Cardiac muscle cell (in vitro differentiated cells and primary cell): ENCODE measurements around the gene IGF2R. TPM values are rescaled to one million over a fixed set of nuclear protein-coding genes. Genes with fewer than 3 reads are reported as not detected.
A peak's percentile ranks its signal among the peaks of the same experiment; 100 is the strongest.

Source experiments
- DNase-seq, 2 donors: peaks; one replicate each; pipeline versions ENCODE4 v3.0.0 to v3.0.0-alpha.2; 2010 to 2017; ENCODE audit warnings: low read depth in 1 of 2, low spot score in 1 of 2
- H3K27ac ChIP-seq: fragments of 200-600 bp; sonication (generic); 2 replicates; pipeline ENCODE4 v1.5.1; 2016
- H3K27me3 ChIP-seq: fragments of 200-600 bp; sonication (generic); 2 replicates; pipeline ENCODE4 v1.6.0; 2016; ENCODE audit warnings: control low read depth
- H3K36me3 ChIP-seq: fragments of 200-600 bp; sonication (generic); 2 replicates; pipeline ENCODE4 v1.5.1; 2016; ENCODE audit warnings: control low read depth
- H3K4me1 ChIP-seq: fragments of 200-600 bp; sonication (generic); 2 replicates; pipeline ENCODE4 v1.8.1; 2017; ENCODE audit warnings: low read depth, mild to moderate bottlenecking, mixed run types
- H3K4me3 ChIP-seq: fragments of 200-600 bp; sonication (generic); 2 replicates; pipeline ENCODE4 v1.5.1; 2016; ENCODE audit warnings: mild to moderate bottlenecking
- H3K9me3 ChIP-seq: fragments of 200-600 bp; sonication (generic); 2 replicates; pipeline ENCODE4 v1.5.1; 2017; ENCODE audit warnings: low read depth, mild to moderate bottlenecking, control low read depth
- polyA plus RNA-seq: library from polyadenylated mRNA; unstranded; fragments of >200 nt; fragmentation: Nextera tagmentation; extraction: Ambion mirVana; gene quantifications from 2 replicates; pipeline ENCODE4 v1.2.1, GENCODE V29; 2016
- total RNA-seq: library from RNA; depleted of rRNA; stranded (reverse); fragments of >200 nt; gene quantifications from 2 replicates; pipeline ENCODE4 v1.2.3, GENCODE V29; 2016
- TF ChIP-seq, protein P1 (sequence below): IDR thresholded peaks from 2 replicates; pipeline ENCODE4 v1.5.1; 2012; ENCODE audit warnings: low read depth, mild to moderate bottlenecking, low read length

The IGF2R gene
- total and polyA plus RNA-seq, 2 experiments from 2014 or later = 25.8 to 45.4 TPM

DNA sequence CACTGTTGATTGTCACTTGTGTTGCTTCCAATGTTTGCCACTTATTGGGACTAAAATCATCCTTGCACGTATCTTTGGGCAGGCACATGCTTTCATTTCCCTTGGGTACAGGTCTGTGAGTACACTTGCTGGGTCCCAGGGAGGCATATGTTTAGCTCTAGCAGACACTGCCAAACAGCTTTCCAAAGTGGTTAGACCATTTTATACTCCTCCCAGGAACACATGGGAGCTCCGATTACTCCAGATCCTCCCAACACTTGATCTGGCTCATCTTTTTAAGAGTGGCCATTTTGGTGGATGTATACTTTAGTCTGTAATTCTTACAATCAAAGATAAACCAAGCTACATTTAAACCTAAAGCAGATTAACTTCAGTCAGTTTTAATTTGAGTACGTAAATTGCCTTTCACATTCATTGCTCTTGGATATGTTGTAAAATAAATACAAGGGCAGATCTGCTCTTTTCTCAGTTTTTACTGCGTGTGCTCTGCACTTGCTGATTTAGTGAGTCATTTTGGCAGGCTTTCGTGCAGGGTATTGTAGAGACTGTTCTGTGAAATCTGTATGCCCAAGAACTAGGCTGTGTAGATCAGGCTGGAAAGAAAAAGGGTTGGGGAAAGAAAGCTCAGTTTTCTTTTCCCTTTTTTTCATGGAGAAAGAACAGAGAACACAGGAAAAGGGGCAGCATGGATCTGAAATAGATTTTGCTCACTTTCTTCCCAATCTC is 172.3 kb downstream of the IGF2R start:
- Histone ChIP-seq H3K9me3 (no peaks in the 10 kb centered on the region), H3K27me3 (no peaks in the 10 kb centered on the region), H3K4me3 (no peak overlapping the region), H3K36me3 (no peaks in the 10 kb centered on the region), H3K27ac (no peak overlapping the region), H3K4me1 (peaks cover 5% of the 10 kb centered on the region)
- TF ChIP-seq, protein P1, sequence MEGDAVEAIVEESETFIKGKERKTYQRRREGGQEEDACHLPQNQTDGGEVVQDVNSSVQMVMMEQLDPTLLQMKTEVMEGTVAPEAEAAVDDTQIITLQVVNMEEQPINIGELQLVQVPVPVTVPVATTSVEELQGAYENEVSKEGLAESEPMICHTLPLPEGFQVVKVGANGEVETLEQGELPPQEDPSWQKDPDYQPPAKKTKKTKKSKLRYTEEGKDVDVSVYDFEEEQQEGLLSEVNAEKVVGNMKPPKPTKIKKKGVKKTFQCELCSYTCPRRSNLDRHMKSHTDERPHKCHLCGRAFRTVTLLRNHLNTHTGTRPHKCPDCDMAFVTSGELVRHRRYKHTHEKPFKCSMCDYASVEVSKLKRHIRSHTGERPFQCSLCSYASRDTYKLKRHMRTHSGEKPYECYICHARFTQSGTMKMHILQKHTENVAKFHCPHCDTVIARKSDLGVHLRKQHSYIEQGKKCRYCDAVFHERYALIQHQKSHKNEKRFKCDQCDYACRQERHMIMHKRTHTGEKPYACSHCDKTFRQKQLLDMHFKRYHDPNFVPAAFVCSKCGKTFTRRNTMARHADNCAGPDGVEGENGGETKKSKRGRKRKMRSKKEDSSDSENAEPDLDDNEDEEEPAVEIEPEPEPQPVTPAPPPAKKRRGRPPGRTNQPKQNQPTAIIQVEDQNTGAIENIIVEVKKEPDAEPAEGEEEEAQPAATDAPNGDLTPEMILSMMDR = no peak
- peak in 1 of 2 donors; percentile 53 for DNase-seq

DNA sequence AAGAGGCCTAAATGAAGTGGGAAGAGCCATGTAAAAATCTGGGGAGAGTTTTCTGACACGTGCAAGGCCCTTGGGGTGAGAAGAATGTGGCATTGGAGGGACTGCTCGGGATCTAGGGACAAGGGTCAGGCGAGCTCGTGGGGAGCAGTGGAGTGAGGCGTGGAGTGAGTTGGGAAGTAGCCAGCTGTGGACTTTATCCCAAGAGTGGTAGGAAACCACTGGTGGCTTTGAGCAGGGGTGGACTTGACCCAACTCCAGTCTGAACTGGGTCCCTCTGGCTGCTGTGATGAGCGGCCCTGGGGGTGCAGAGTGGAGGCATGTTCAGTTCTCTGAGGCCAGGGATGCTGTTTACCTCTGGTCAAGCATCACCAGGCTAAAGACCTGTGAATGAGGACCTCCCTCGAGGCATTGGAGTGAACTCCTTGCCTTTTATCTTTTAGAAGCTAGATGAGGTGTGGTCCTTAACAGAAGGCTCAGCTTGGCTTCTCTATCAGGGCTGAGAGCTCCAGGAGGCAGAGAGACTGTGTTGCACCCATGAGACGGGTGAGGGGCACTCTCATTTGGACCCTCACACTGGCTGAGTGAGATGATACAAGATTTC is 173.3 kb downstream of the IGF2R start:
- TF ChIP-seq, protein P1 = no peak
- no peaks in the 10 kb centered on the region for H3K9me3 ChIP-seq
- H3K27ac ChIP-seq = no peak overlapping the region
- H3K27me3 ChIP-seq = no peaks in the 10 kb centered on the region
- no peak overlapping the region for H3K4me3 ChIP-seq
- H3K4me1 ChIP-seq = peaks cover 5% of the 10 kb centered on the region
- H3K36me3 ChIP-seq = no peaks in the 10 kb centered on the region
- DNase-seq = no peak

DNA sequence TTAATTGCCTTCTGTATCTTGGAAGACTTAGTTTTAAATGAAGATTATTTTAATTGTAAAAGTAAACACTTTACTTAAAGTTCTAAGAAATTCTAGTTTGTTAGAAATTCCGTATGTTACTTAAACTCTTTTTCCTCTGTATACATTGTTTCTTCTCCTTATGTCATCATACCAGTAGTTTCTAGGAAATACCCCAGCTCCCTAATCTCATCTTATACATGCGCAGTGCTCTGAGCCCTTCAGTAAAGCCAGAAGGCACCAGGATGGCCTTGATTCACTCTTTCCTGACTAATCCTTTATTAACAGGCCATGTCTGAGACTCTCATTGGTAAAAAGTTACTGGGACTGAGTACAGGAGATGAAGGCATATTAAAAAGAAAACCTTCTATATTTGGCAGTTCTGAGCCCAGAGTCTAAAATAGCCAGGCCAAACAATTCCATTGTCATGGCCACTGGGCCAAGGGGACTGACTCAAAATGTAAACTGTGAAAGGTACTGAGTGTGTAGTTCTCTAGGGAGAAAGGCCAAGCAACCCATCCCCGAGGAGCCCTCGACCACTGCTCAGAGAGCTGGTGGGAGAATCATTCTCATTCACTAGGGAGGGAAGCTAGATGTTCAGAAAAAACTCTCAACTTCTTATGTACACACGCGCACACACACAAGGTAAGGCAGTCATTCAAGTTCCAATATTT is 177.7 kb downstream of the IGF2R start:
- DNase-seq = no peak
- TF ChIP-seq, protein P1 = no peak
- no peaks in the 10 kb centered on the region for H3K27me3 ChIP-seq
- no peaks in the 10 kb centered on the region for H3K36me3 ChIP-seq
- H3K4me3 ChIP-seq = no peak overlapping the region
- H3K9me3 ChIP-seq = no peaks in the 10 kb centered on the region
- no peaks in the 10 kb centered on the region for H3K4me1 ChIP-seq
- no peak overlapping the region for H3K27ac ChIP-seq

DNA sequence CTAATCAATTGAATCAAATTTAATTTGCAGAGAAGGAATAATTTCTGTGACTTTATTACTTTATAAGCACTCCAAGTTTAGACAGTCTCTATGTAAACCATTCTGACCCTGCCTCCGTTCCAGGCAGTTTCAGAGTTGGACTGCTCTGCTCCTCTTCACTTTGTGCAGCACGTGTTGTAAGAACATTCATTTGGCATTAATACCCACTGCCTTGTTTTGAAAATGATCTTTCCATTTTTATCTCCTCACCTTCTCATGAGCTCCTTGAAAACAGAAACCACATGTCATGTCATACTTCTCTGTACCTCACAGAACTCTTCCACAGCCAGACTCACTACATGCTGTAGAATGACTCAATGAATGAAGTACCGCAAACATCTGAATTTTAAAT is 178.3 kb downstream of the IGF2R start:
- no peak for DNase-seq
- no peaks in the 10 kb centered on the region for H3K9me3 ChIP-seq
- TF ChIP-seq, protein P1 = no peak
- H3K27me3 ChIP-seq = no peaks in the 10 kb centered on the region
- H3K36me3 ChIP-seq = no peaks in the 10 kb centered on the region
- H3K4me1 ChIP-seq = no peaks in the 10 kb centered on the region
- H3K4me3 ChIP-seq = no peak overlapping the region
- no peak overlapping the region for H3K27ac ChIP-seq

DNA sequence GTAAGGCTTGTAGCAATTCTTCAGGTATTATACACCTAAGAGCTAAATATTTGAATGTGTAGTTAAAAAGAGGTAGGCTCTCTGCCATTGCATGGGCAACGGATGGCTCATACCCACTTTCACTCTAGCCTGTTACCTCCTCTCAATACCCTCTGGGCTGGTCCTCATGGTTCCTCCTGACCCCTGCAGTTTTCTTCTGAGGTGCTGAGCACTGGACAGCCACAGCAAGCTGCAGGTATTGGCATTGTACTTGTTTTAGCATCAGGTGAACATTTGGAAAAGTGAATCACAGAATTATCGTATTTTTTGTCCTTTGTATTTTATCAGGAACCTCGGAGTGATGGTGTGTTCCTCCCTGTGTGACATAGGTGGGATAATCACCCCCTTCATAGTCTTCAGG is 185.6 kb downstream of the IGF2R start:
- Histone ChIP-seq H3K27ac (no peak overlapping the region), H3K36me3 (no peaks in the 10 kb centered on the region), H3K9me3 (no peaks in the 10 kb centered on the region), H3K4me1 (no peaks in the 10 kb centered on the region), H3K27me3 (no peaks in the 10 kb centered on the region), H3K4me3 (no peak overlapping the region)
- TF ChIP-seq, protein P1 = no peak
- no peak for DNase-seq
